Measurements from ENCODE around the gene LDAH.

LDAH gene

GRCh38 chr2:20677301-20678085 lies 145.4 kb downstream of the LDAH start:
- Mint-ChIP-seq H3K4me1 (ENCODE audit: low read depth) (peaks cover 5% of the 10 kb centered on the region), H3K27ac (no peak overlapping the region), H3K9me3 (no peaks in the 10 kb centered on the region), H3K4me3 (no peak overlapping the region), H3K27me3 (ENCODE audit: low read depth) (peaks cover 7% of the 10 kb centered on the region), H3K36me3 (ENCODE audit: low read depth) (no peaks in the 10 kb centered on the region)
- DNase-seq (ENCODE audit: low spot score): no peak

DNA sequence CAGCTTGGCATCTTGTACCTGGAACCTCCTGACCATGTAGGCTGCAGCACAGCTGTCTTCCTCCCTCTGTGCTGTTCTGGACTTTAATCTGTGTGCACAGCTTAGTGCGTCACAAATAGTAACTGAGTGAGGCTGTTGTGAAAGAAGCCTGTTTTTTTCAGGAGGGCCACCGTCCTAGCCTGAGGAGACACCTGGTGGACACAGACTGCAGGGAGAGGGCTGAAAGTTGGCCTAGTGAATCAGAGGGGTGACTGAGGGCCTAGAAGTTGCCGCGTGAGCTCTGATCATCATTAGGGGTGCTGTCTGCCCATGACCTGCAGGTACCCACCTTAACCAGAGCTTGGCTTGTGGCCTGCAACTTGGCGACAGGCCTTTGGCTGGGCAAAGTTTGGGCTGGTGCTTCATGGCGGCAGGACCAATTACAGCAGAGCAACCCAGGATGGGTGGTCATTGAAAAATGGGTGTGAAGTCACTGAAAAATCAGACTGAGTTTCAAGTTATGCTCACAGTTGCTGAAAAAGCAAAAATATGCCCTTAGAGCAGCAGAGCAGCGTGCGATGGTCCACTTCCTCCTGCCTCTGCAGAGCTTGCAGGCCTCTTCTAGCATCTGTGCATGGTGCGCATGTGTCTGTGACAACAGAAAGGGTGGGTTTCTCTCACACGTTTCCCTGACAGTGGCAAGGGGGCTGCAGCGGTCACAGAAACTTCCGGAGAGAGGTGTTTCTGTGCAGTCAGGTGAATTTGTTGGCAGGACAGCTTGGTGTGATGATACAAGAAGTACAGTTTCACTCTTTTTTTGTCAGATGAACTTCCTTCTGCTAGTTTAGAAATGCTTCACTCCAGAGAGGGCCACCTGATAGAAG lies 146.3 kb downstream of the LDAH start:
- H3K4me1 Mint-ChIP-seq (ENCODE audit: low read depth): no peaks in the 10 kb centered on the region
- H3K27ac Mint-ChIP-seq: no peak overlapping the region
- no peaks in the 10 kb centered on the region for H3K36me3 Mint-ChIP-seq (ENCODE audit: low read depth)
- H3K9me3 Mint-ChIP-seq: no peaks in the 10 kb centered on the region
- no peak for DNase-seq (ENCODE audit: low spot score)
- peaks cover 7% of the 10 kb centered on the region for H3K27me3 Mint-ChIP-seq (ENCODE audit: low read depth)
- no peak overlapping the region for H3K4me3 Mint-ChIP-seq

DNA sequence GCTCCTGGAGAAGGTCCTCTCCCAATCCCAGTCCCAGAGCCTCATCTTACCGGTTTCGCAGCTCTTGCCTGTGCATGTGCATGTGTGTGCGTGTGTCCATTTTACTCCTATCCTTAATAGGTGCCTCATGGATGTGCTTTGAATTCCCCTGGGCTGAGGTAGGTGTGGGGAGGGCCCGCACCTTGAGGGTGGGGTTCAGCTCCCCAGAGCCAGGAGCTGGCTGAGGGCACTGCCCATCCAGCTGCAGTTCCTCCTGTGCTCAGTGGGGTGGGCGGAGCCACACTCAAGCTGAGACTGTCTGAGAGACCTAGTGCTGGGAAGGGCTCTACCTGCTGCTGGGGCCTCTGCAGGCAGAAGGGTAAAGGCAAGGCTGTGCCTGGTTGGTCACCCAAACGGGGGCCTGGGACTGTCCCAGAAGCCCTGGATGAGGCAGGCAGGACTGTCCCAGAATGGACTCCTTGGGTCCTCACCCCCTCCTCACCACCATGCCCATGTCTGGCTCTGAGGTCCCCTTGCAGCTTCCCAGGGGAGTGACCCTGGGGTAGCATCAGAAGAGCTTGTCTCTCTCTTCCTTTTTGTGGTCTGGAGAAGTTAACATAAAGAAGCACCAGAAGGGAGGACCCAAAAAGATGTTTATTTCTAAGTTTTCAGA lies 147.1 kb downstream of the LDAH start:
- no peaks in the 10 kb centered on the region for H3K9me3 Mint-ChIP-seq
- no peak overlapping the region for H3K4me3 Mint-ChIP-seq
- H3K36me3 Mint-ChIP-seq (ENCODE audit: low read depth): no peaks in the 10 kb centered on the region
- DNase-seq (ENCODE audit: low spot score): no peak
- H3K4me1 Mint-ChIP-seq (ENCODE audit: low read depth): no peaks in the 10 kb centered on the region
- no peak overlapping the region for H3K27ac Mint-ChIP-seq
- H3K27me3 Mint-ChIP-seq (ENCODE audit: low read depth): peaks cover 10% of the 10 kb centered on the region

GRCh38 chr2:20674974-20675679 lies 147.8 kb downstream of the LDAH start:
- no peaks in the 10 kb centered on the region for H3K4me1 Mint-ChIP-seq (ENCODE audit: low read depth)
- H3K36me3 Mint-ChIP-seq (ENCODE audit: low read depth): no peaks in the 10 kb centered on the region
- H3K4me3 Mint-ChIP-seq: no peak overlapping the region
- H3K27ac Mint-ChIP-seq: no peak overlapping the region
- no peak for DNase-seq (ENCODE audit: low spot score)
- no peaks in the 10 kb centered on the region for H3K9me3 Mint-ChIP-seq
- H3K27me3 Mint-ChIP-seq (ENCODE audit: low read depth): peaks cover 10% of the 10 kb centered on the region

DNA sequence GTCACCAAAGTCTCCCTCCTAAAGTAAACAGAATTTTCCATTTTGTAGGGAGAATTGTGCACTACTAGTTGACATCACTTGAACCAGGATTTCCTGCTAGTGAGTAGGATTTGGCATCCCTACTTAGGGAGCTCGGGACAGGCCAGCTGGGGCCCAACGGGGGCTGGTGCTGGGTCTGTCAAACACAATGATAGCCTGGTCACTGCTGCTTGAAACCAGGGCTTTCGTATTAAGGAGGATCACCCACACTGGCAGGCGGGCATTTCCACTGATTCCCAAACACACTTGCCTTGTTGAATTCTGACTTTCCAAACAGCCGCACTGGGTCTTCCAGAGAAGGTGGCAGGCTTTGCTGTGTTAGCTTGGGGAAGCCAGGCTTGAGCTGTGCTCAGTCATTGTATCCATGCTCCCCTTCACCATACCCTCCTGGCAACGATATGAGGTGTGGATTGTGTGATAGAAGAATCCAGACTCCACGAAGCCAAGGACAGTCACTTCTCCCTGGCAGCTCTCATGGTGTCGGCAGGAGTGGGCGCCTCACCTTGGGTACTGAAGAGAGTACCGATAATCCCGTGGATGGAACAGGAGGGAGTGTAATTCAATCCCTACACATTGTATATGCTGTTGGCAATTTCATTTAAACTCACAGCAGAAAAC lies 148.5 kb downstream of the LDAH start:
- H3K27ac Mint-ChIP-seq: no peak overlapping the region
- H3K4me1 Mint-ChIP-seq (ENCODE audit: low read depth): no peaks in the 10 kb centered on the region
- no peaks in the 10 kb centered on the region for H3K36me3 Mint-ChIP-seq (ENCODE audit: low read depth)
- no peak for DNase-seq (ENCODE audit: low spot score)
- no peak overlapping the region for H3K4me3 Mint-ChIP-seq
- H3K9me3 Mint-ChIP-seq: no peaks in the 10 kb centered on the region
- H3K27me3 Mint-ChIP-seq (ENCODE audit: low read depth): peaks cover 16% of the 10 kb centered on the region

DNA sequence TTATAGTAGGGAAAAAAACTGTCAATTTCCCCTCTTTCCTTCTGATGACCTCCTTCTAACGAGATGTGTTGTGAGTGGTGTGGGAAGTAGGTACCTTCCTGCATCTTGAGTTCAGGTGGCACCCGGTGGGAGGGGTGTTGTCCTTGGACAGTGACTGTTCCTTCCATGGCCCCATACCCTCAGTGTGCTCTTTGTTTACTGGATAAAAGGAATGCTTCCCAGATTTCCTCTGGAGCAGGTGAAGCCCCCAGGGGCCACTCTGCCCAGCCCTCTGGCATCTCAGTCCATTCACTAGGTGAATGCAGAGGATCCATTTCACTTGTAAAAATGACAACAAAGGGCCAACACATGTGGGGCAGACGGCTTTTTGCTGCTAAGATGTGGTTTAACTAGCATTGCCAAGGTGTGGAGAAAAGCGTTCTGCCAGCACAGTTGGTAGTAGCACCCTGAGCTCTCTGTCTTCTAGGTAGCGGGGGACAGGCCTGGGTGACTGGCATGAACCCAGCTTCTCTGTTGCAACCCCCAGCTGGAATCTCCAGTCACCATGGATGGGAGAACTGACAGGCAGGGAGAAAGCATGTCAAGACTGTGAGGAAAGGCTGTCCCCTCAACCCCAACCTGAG lies 149.1 kb downstream of the LDAH start:
- Mint-ChIP-seq H3K4me1 (ENCODE audit: low read depth) (no peaks in the 10 kb centered on the region), H3K9me3 (no peaks in the 10 kb centered on the region), H3K27ac (no peak overlapping the region), H3K36me3 (ENCODE audit: low read depth) (no peaks in the 10 kb centered on the region), H3K27me3 (ENCODE audit: low read depth) (peaks cover 23% of the 10 kb centered on the region), H3K4me3 (no peak overlapping the region)
- DNase-seq (ENCODE audit: low spot score): no peak

DNA sequence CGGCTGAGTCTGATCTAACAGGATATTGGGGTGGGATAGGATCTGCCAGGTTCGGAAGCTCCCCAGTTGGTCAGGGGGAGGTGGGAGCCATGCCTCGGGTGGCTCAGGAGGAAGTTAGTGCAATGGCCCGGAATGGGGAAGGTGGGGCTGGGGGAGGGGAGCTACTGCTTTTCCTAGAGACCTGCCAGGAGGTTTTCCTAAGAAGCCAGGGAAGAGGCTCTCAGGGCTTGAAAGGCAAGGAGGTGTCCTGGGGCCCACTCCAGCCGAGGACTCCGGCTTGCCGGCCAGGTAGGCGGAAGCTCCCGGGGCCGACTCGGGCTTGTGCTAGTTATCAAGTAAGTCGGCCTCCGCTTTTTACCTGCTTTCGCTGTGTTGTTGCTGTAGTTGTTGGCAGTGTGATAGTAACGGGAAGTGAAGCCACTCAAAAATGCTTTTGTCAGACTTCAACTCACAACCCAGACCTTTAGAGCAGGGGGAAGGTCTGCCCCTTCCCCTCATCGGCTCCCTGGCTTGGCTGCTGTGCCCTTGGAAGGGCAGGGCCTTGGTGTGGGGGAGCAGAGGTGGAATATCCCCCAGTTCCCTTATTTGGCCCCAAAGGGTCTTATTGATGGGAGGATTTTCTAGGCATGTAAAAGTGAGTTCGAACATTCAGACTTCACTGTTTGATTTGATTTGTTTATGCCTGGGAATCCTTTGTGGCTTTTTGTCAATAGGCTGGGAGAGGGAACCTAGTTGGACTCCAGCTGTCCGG lies 150.5 kb downstream of the LDAH start:
- H3K27ac Mint-ChIP-seq: no peak overlapping the region
- H3K27me3 Mint-ChIP-seq (ENCODE audit: low read depth): peaks cover 36% of the 10 kb centered on the region
- H3K4me1 Mint-ChIP-seq (ENCODE audit: low read depth): no peaks in the 10 kb centered on the region
- no peak for DNase-seq (ENCODE audit: low spot score)
- H3K4me3 Mint-ChIP-seq: no peak overlapping the region
- H3K36me3 Mint-ChIP-seq (ENCODE audit: low read depth): no peaks in the 10 kb centered on the region
- no peaks in the 10 kb centered on the region for H3K9me3 Mint-ChIP-seq

DNA sequence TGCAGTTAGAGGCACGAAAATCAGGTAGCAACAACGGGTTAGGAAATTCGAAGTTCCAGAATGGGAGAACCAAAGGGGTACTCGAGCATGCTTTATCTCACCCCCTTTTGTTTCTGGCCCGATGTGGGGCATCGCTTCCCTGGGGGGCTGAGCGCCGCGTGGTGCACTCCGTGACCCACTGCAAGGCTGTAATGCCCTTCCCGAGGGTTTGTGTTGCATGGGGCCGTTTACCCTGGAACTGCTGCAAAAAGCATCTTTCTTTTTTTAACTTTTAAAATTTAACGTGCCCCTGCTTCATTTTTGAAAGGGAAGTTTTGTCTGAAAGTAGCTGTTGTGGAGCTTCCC lies 151.2 kb downstream of the LDAH start:
- Mint-ChIP-seq H3K27me3 (ENCODE audit: low read depth) (peaks cover 36% of the 10 kb centered on the region), H3K4me3 (no peak overlapping the region), H3K27ac (no peak overlapping the region), H3K4me1 (ENCODE audit: low read depth) (no peaks in the 10 kb centered on the region), H3K36me3 (ENCODE audit: low read depth) (no peaks in the 10 kb centered on the region), H3K9me3 (no peaks in the 10 kb centered on the region)
- DNase-seq (ENCODE audit: low spot score): no peak

DNA sequence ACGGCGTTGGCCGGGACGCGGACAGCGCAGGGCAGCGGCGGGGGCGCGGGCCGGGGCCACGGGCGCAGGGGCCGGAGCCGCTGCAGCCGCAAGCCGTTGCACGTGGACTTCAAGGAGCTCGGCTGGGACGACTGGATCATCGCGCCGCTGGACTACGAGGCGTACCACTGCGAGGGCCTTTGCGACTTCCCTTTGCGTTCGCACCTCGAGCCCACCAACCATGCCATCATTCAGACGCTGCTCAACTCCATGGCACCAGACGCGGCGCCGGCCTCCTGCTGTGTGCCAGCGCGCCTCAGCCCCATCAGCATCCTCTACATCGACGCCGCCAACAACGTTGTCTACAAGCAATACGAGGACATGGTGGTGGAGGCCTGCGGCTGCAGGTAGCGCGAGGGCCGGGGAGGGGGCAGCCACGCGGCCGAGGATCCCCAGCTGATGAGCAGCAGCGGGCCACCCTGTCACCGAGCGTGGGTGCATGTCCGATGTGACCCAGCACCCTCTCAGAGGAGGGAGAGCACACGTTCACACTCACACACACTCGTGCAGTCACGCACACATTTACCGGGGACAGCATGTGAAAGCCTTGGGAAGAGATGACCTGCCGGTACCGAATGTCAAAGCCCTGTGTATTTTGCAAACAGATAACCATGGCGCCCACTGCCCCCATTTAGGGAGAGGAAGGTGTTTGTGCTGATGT lies 151.7 kb downstream of the LDAH start:
- H3K27ac Mint-ChIP-seq: no peak overlapping the region
- peaks cover 3% of the 10 kb centered on the region for H3K4me1 Mint-ChIP-seq (ENCODE audit: low read depth)
- no peaks in the 10 kb centered on the region for H3K9me3 Mint-ChIP-seq
- no peak for DNase-seq (ENCODE audit: low spot score)
- H3K27me3 Mint-ChIP-seq (ENCODE audit: low read depth): peaks cover 39% of the 10 kb centered on the region
- H3K4me3 Mint-ChIP-seq: no peak overlapping the region
- no peaks in the 10 kb centered on the region for H3K36me3 Mint-ChIP-seq (ENCODE audit: low read depth)

DNA sequence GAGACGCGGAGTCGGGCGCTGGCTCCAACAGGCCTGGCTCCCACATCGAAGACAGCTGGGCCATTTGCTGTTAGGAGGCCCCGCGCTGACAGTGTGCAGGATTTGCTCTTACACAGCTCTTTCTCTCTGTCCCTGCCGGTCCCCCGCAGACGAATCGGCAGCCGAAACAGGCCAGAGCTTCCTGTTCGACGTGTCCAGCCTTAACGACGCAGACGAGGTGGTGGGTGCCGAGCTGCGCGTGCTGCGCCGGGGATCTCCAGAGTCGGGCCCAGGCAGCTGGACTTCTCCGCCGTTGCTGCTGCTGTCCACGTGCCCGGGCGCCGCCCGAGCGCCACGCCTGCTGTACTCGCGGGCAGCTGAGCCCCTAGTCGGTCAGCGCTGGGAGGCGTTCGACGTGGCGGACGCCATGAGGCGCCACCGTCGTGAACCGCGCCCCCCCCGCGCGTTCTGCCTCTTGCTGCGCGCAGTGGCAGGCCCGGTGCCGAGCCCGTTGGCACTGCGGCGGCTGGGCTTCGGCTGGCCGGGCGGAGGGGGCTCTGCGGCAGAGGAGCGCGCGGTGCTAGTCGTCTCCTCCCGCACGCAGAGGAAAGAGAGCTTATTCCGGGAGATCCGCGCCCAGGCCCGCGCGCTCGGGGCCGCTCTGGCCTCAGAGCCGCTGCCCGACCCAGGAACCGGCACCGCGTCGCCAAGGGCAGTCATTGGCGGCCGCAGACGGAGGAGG lies 152.4 kb downstream of the LDAH start:
- Mint-ChIP-seq H3K4me1 (ENCODE audit: low read depth) (peaks cover 3% of the 10 kb centered on the region), H3K4me3 (no peak overlapping the region), H3K27ac (no peak overlapping the region), H3K36me3 (ENCODE audit: low read depth) (no peaks in the 10 kb centered on the region), H3K9me3 (no peaks in the 10 kb centered on the region), H3K27me3 (ENCODE audit: low read depth) (peaks cover 45% of the 10 kb centered on the region)
- no peak for DNase-seq (ENCODE audit: low spot score)

DNA sequence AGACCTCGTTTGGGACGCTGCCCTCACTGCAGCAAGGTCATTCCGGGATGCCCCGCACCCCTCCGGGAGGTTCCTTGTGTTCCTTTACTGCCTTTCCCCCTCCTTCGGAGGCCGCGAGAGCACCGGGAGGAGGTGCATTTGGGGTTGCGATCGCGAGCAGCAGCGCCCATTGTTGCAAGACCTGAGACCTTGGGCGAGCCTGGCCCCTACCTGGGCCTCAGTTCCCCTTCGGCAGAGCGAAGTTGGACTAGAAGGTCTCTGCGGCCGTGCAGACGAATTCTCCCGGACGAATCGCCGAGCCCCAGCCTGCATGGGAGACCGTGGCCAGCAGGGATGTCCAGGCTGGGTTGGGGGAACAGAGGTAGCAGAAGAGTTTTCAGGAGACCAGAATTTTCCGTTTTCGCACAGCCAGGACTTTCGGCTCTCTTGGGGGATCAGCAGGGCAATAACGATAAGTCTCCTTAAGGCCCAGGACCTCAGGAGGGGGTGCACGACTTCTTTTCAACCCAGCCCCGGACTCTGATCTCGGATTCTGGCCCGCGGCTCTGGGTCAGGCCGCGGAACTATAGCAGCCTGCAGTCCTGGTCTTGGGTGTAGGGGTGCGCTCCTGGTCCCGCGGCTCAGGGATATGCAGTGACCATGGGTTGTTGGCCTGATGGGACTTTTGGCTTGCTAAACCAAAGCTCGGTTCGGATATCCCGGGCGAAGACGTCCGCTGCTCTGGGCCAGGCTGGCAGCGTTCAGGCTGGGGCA lies 153.2 kb downstream of the LDAH start:
- Mint-ChIP-seq H3K4me1 (ENCODE audit: low read depth) (peaks cover 3% of the 10 kb centered on the region), H3K27ac (no peak overlapping the region), H3K36me3 (ENCODE audit: low read depth) (no peaks in the 10 kb centered on the region), H3K27me3 (ENCODE audit: low read depth) (peaks cover 52% of the 10 kb centered on the region), H3K9me3 (no peaks in the 10 kb centered on the region), H3K4me3 (no peak overlapping the region)
- DNase-seq (ENCODE audit: low spot score): no peak

Data from T-helper 2 cell treated with Interferon-gamma antibody and Interleukin-4, amounts not matched to agents 5 μg/mL and 100 μg/mL, for 36 hours (primary cell).